Thyroid gland (tissue), 4 donors: ENCODE data around the gene ANGPTL8. TPM values are rescaled to one million over a fixed set of nuclear protein-coding genes. Genes with fewer than 3 reads are reported as not detected.

ENCODE experiments used
- total RNA-seq, 4 donors: library from RNA; depleted of rRNA; stranded (reverse); fragments of >200 nt; gene quantifications; one replicate each; pipeline ENCODE4 v1.2.3, GENCODE V29; 2016

ANGPTL8 gene
- total RNA-seq, 4 donors from 2014 or later = 3.4 TPM; not detected in 3

Other genes with a start within 250 kb of the ANGPTL8 start
- gene LDLR, start 150.2 kb upstream of the ANGPTL8 start, total RNA-seq = 10 to 100 TPM in 3 of 4 donors, 1 to 10 TPM in 1; 8.7 to 39.1 (median 20.3) TPM
- gene SPC24, start 83.8 kb upstream of the ANGPTL8 start, total RNA-seq = 1 to 10 TPM in 1 of 4 donors, under 1 TPM in 2, not detected in 1; 0.24 to 1.1 (median 0.78) TPM
- gene KANK2, start 42.1 kb upstream of the ANGPTL8 start, total RNA-seq = 100 to 1,000 TPM; 177 to 241 (median 222) TPM
- 100 to 1,000 TPM in 1 of 4 donors, 10 to 100 TPM in 3; 41.4 to 156 (median 58.1) TPM for gene DOCK6, start 22.9 kb downstream of the ANGPTL8 start, total RNA-seq
- under 1 TPM in 1 of 4 donors, not detected in 3; 0.54 TPM for gene TSPAN16, start 56.5 kb downstream of the ANGPTL8 start, total RNA-seq
- 10 to 100 TPM; 14.8 to 30.3 (median 20.6) TPM for gene RAB3D, start 100.0 kb downstream of the ANGPTL8 start, total RNA-seq
- 1,000 to 10,000 TPM in 1 of 4 donors, 100 to 1,000 TPM in 3; 266 to 1,029 (median 650) TPM for gene TMEM205, start 106.6 kb downstream of the ANGPTL8 start, total RNA-seq
- gene CCDC159, start 106.9 kb downstream of the ANGPTL8 start, total RNA-seq = 10 to 100 TPM; 27.0 to 36.9 (median 34.5) TPM
- 10 to 100 TPM in 1 of 4 donors, 1 to 10 TPM in 3; 6.0 to 18.4 (median 8.9) TPM for gene PLPPR2, start 115.8 kb downstream of the ANGPTL8 start, total RNA-seq
- gene SWSAP1, start 135.0 kb downstream of the ANGPTL8 start, total RNA-seq = 1 to 10 TPM; 2.3 to 4.3 (median 3.4) TPM
- gene EPOR, start 144.7 kb downstream of the ANGPTL8 start, total RNA-seq = 10 to 100 TPM; 16.8 to 48.0 (median 31.3) TPM
- 100 to 1,000 TPM in 2 of 4 donors, 10 to 100 TPM in 2; 63.4 to 136 (median 101) TPM for gene RGL3, start 179.7 kb downstream of the ANGPTL8 start, total RNA-seq
- 1 to 10 TPM in 3 of 4 donors, under 1 TPM in 1; 0.96 to 6.8 (median 3.8) TPM for gene ODAD3, start 195.5 kb downstream of the ANGPTL8 start, total RNA-seq
- gene PRKCSH, start 196.0 kb downstream of the ANGPTL8 start, total RNA-seq = 100 to 1,000 TPM; 142 to 198 (median 178) TPM
- not detected for gene ELAVL3, start 241.4 kb downstream of the ANGPTL8 start, total RNA-seq